HG03103 (cell line): ENCODE data around the gene ESRRA.

Experiments used
- ATAC-seq: cut with Tn5 transposase; IDR thresholded peaks from one replicate; pipeline ENCODE4 v1.9.1; 2021; ENCODE audit warnings: low read depth; ENCODE audit not compliant: unreplicated experiment

Gene ESRRA

DNA sequence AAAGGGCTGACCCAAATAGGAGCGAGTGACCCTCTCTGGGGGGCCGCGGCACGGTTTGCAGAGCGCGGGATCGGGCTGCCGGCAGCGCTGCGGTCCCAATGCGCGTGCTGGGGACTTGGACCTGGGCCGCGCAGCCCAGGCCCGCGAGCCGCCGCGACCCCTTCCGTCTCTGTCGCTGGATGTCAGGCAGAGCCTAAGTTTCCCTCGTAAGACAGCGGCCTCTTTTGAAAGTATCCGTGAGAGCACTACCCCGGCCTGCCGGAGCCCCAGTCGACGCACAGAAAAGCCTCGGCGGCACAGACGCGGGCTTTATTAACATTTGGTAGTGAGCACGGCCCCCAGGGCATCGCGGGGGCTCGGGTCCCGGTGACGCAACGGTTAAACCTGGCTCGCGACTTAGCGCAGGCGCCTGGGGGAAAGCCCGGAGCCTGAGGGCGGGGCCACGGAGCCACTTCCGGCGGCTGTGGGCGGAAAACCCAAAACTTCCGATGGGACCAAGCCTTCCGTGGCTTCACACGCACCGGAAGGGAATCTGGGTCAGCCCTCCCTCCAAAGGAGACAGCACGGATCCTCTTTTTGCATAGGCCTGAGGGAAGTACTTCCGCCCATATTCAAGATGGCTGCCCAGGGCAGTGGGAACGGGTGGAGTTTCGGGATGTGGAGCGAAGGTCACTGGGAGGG is 35.6 kb upstream of the ESRRA start:
- ATAC-seq = peak; percentile 58

DNA sequence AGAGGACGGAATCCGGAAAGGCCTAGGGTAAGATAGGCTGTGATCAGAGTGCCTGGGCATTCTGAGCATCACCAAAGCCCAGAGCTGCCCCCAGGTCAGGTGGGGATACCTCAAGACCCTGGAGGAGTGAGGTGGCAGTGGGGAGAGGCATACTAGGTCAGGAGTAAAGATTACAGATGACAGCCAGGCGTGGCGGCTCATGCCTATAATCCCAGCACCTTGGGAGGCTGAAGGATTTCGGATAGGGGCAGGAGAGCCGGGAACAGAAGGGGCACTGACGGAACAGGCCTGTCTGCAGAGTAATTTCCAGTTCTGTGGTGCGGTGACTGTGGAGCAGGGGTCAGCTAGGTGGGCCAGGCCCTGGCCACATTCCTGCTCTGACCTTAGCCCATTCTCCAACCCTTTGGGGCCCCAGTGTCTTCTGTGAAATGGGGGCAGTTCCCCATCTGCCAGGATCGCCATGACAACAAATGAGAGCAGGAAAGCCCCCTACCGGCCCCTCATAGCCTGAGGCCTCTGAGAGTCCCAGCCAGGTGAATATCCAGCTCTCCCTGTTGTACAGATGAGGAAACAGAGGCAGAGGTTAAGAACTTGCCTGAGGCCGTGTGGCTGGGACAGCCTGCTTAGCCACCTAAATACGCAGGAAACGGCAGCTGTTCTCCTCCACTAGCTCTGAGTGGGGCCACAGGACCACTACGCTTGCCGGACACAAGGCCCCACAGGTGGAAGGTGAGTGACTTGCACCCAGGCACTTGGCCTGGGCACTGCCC is 30.1 kb upstream of the ESRRA start:
- ATAC-seq = no peak

DNA sequence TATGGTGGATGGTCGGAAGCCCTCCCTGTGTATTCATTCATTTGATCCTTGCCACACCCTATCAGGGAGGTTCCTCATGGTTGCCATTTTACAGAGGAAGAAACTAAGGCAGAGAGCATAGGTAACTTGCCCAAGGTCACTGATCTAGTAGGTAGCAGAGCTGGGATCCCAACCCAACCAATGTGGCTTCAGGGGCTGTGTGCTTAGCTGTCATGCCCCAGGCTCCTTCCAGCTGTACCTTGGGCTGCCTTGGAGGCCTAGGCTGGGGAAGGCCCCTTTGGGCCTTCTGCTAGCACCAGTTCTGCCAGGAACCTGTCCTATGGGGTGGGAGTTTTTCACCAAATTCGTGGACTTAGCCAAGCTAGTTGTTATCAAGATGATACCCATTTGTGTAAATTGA is 29.5 kb upstream of the ESRRA start:
- ATAC-seq = no peak

DNA sequence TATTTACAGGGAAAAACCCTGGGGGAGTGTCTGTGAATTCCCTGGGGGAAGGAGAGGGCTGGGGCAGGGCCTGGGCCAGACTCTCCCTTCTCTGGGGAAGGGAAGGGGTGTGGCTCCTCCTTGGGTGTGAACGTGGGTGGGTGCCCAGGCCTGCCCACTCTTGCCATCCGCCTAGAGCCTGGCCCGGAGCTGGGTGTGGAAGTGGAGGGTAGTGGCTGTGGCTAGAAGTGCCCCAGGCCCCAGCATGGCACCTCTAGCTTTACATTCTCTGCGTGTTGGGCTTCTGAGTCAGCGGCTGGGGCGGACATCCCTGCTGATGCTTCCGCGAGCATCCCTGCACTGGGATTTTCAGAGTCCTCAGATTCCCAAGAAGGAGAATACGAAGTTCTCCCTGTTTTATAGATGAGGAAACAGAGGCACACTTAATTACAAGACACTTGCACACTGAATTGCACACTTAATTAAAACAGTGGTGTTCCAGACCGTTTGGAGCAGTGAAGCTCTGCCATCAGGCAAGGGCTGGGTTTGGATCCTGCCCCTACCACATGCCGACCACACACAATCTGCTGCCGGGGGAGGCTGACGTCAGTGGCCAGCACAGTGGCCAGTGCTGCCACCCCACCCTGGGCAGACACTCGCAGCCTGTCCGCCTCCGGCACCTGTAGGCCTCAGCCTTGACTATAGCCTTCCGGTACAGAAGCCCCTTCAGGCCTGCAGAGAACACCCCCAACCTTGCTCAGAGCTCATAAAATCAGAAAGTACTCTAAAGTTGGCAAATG is 28.5 kb upstream of the ESRRA start:
- no peak for ATAC-seq

DNA sequence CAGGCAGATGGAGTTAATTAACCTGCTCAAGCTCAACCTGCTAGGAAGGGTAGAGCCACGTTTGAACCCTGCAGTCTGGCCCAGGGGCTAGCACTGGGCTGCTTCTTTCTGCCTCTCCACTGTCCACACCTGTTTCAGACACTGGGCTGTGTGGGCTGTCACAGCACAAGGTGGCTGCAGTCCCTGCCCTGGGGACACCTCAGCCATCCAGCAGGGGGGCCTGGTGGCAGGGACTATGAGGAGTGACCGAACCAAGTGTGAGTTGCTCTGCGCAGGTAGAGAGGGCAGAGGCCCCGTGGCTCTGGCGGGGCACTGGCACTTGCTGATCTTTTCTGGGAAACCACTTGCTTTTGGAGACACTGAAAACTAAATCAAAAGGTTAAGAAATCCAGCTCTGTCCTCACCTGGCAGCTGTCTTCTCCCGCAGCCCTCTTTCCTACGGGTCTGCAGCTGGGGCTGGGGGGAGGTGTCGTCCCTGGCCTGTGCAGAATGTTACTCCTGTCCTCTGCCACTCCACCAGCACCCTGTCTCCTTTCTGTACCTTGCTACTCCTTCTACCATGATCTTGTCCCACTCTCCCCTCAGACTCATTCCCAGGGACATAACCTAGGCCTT is 26.6 kb upstream of the ESRRA start:
- no peak for ATAC-seq

DNA sequence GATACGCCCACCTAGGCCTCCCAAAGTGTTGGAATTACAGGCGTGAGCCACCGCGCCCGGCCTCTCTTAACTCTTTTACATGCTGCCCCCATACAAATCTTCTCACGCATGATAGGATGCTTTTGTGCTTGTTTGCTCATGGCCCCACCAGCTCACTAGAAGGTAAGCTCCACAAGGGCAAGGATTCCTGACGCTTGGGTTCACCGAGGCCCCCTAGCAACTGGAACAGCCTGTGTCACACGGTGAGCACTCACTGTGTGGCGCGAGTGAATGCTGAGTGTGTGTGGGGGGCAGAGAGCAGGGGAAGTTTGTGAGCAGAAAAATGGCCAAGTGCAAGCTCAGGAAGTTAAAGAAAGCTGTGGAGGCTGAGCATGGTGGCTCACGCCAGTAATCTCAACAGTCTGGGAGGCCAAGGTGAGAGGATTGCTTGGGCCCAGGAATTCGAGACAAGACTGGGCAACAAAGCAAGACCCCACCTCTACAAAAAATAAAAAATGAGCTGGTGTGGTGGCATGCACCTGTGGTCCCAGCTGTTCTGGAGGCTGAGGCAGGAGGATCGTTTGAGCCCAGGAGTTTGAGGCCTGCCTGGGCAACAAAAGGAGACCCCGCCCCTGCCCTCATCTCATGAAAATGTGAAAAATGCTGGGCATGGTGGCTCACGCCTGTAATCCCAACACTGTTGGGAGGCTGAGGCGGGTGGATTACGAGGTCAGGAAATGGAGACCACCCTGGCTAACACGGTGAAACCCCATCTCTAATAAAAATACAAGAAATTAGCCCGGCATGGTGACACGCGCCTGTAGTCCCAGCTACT is 23.2 kb upstream of the ESRRA start:
- no peak for ATAC-seq

DNA sequence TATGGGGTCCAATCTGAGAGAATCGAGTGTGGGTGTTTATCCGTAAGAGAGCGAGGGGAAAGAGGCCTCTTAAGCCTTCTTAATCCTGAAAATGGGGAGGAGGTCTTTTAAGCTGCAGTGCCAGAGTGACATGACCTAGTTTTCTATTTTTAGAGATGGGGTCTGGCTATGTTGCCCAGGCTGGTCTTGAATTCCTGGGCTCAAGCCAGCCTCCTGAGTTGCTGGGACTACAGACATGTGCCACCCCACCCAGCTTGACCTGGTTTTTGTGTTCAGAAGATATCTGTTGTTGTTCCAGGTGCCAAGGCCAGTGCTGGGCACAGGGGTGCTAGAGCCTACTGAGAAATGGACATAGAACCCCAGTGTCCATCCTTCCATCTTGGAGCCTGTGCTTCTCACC is 22.2 kb upstream of the ESRRA start:
- no peak for ATAC-seq

DNA sequence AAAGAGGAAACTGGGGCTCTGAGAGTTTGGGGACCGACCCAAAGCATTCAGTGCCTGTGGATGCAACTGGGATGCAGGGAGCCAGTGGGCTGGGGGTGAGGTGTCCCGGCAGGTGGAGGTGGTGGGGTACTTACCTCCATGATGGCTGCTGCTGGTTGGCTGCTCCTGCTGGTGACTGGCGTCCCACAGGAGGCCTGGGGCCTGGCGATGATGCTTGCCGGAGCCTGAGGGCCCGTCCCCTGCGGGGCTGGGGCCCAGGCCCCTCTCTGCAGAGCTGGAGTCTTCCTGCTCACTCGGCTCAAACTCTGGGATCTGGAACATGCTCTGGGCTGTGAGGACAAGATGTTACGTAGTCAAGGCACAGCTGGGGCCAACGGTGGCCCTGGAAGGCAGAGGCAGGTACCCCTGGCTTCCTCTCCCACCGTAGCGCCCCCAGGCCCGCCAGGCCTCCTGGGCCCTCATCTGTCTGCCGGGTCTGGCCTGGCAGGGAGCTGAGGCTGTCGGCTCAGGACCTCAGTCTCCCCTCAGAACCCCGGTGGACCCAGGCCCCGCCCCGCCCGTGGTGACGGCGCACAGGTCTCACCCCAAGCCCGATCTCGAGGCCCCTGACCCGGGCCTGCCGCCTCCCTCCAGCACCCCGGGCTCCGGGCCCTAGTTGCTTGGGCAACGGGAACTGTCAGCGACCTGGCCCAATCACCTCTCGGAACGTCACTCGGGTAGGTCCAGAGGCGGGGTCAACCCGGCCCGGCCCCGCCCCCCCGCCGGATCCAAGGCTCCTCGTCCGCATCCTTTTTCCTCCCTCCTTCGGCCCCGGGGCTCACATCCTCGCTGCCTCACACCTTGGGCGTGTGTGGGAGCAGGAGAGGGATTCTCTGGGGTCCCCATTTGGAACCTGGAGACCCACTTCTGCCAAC is 21.0 kb upstream of the ESRRA start, which contains the start of gene BAD:
BAD (minus strand) TSS at position 618 of the 914 bp plus-strand sequence; CDS start at position 321, 297 bp downstream.
- ATAC-seq = peak; percentile 47

DNA sequence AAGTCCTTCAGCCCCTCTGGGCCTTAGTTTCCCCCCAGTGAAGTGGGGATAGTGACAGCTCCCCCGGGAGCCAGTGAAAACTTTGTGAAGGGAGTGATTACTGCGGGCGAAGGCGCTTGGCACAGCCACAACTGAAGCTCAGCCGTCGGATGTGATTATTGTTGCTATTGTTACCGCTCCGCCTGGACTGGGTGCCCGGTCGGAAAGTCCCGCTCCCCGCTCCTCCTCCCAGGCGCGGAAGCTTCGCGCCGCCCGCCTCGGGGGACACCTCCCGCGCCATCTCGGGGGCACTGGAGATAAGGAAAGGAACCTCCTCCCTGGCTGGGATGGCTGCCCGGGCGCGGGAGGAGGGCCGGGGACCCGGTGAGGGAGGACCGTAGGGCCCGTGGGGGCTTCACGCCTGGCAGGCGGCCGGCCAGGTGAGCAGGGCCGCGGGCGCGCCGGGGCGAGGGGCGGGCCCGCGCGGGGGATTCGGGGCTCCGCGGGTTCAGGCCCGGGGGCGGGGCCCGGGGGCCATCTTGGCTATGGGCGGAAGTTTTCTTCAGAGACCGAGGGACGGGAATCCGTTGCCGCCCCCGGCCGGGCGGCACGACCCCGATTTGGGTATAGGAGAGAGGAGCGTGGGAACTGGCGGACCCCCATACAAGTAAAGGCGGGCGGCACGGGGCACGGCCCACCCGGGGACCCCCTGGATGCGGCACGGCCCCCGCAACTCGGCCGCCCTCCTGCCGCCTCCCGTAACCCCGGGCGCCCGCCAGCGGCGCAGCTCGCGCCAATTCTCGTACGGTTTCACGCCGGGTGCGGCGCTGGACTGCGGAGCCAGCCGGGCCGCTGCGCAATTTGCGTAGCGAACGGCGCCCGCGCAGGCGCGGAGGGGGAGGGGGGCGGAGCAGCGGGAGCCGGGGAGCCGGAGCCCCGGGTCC is 20.1 kb upstream of the ESRRA start, which contains the start of gene GPR137:
GPR137 (plus strand) TSS at position 887 of the 923 bp plus-strand sequence. CDS start 677 bp downstream, outside the sequence.
- peak; percentile 41 for ATAC-seq

DNA sequence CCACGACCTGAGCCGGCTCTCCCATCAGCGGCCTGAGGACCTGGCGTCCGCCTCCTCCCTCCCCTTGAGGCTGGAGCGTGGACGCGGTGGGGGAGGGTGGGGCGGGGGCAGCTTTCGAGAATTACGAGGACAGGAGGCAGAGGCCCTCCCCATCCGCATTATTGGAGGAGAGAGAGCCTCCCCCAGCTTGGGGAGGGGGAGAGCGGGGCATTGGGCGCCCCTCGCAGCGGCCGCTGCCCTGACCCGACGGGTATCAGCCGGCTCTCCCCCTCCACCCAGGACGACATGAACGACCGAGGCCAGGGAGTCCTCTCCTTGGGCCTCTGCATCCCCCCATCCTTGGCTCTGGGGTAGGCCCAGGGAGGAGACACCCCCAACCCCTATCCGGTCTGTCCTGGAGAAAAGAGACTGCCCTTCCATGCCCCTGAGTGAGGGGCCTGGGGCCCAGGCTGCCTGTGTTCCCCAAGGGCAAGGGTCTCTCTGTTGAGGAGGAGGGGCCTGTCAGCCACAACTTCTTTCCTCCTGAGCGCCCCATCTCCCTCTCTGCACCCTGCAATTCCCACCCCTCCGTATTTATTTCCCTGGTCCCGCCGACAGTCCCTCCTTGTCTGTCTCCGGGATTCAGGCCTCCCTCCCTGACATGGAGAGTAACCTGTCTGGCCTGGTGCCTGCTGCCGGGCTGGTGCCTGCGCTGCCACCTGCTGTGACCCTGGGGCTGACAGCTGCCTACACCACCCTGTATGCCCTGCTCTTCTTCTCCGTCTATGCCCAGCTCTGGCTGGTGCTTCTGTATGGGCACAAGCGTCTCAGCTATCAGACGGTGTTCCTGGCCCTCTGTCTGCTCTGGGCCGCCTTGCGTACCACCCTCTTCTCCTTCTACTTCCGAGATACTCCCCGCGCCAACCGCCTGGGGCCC is 19.2 kb upstream of the ESRRA start:
- no peak for ATAC-seq

DNA sequence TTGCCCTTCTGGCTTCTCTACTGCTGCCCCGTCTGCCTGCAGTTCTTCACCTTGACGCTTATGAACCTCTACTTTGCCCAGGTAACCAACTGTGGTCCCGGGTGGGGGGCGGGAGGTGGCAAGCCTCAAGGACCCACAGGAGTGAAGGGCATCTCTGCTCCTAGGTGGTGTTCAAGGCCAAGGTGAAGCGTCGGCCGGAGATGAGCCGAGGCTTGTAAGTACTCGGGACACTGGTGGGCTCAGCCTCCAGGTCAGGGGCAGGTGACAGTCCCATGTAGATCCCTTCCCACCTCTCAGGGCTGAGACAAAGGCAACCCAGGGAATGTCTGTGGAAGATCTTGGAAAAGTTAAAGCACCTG is 18.5 kb upstream of the ESRRA start:
- ATAC-seq = no peak

DNA sequence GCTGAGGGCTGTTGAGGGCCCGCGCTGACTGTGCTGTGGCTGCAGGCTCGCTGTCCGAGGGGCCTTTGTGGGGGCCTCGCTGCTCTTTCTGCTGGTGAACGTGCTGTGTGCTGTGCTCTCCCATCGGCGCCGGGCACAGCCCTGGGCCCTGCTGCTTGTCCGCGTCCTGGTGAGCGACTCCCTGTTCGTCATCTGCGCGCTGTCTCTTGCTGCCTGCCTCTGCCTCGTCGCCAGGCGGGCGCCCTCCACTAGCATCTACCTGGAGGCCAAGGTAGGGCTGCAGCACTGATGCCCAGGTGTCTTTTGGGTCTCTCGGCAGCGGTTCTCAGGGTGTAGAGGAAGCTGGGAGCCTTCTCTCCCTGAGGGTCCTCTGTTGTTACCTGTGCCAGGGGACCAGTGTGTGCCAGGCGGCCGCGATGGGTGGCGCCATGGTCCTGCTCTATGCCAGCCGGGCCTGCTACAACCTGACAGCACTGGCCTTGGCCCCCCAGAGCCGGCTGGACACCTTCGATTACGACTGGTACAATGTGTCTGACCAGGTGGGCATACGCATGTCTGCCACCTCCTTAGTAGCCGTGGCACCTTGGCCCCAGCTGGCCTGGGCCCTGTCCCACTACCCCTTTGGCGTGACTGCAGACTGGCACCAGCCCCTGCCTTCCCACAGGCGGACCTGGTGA is 17.5 kb upstream of the ESRRA start:
- ATAC-seq = no peak

DNA sequence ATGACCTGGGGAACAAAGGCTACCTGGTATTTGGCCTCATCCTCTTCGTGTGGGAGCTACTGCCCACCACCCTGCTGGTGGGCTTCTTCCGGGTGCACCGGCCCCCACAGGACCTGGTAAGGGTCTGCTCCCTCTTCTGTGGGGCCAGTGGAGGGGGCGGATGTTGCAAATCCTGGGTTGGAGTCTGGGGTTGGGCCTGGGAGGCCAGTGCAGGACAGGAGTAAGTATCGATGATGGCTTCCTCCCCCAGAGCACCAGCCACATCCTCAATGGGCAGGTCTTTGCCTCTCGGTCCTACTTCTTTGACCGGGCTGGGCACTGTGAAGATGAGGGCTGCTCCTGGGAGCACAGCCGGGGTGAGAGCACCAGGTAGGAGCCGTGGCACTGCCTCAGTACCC is 17.0 kb upstream of the ESRRA start:
- ATAC-seq = no peak

DNA sequence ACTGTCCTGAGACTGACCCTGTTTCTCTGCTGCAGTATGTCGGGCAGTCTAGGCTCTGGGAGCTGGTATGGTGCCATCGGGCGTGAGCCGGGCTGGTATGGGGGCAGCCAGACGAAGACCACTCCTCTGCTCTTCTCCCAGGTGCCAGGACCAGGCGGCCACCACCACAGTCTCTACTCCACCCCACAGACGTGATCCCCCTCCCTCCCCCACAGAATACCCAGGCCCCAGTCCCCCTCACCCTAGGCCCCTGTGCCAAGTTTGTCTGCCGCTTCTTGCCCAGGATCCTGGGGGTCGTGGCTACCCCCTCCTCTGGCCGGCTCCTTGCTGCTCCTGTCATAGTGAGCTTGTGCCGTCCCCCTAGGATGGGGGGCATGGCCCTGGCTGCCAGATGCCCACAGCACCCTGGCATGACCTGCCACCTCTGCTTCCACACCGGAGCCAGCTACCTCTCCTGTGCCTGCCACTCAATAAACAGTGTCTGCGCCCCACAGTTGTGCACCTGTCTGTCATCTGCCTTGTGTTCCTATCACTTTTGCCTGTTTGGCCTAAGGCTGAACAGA is 16.2 kb upstream of the ESRRA start:
- ATAC-seq = no peak

DNA sequence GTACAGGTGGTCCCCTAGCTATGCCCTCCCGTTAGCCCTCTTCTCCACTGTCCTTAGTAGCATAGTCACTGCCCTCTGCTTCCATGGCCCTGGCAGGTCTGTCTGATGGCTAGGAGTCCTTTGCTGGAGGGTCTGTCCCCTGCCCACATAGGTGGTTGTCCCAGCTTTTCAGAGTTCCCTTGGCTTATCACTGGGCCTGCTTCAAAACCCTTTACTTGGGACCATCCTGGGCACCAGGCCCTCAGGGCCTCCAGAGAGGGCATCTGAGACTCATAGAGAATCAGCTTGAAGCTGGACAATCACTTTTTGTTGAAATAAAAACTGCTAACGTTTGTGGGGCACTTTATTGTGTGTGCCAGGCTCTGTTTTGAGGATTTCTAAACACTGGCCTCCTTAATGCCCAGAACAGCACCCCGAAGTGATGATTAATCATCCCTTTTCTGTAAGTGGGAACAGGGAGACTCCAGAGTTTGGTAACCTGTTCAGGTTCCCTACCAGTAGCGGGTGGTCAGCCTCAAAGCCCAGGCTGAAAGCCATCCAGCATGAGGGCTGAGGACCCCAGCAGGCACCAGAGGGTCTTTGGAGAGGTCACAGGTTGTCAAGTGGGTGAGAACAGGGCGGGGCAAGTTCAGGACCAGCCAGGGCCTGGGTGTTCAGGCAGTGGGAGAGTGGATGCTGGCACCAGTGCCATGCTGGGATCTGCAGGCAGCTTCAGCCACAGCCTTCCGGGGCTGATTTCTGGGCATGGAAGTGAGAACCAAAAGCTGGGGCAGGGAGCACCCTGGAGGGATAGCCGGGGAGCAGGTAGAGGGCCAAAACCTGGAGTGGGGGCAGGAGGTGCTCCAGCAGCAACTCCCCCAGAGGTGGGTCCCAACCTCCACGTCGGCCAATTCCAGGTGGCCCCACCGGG is 14.7 kb upstream of the ESRRA start:
- ATAC-seq = no peak
